Esophagus mucosa (tissue), 1 donor: ENCODE measurements around the gene P2RY4. TPM values are rescaled to one million over a fixed set of nuclear protein-coding genes. Genes with fewer than 3 reads are reported as not detected.
"Not testable (repeated sequence)": the region's sequence is repeated elsewhere in the genome, so short reads cannot be mapped to it uniquely, and the experiment has no call there.

Source experiments
- ATAC-seq: fragments of 200-7000 bp; cut with Tn5 transposase; one replicate; pipeline ENCODE4 v1.9.1; 2020
- total RNA-seq: library from RNA; stranded (reverse); gene quantifications from one replicate; pipeline ENCODE4 v1.2.4, GENCODE V29; 2023
- donor health status: DM: yes; HTN: yes; CAD: no.

P2RY4 gene
- 0.20 TPM for total RNA-seq

DNA sequence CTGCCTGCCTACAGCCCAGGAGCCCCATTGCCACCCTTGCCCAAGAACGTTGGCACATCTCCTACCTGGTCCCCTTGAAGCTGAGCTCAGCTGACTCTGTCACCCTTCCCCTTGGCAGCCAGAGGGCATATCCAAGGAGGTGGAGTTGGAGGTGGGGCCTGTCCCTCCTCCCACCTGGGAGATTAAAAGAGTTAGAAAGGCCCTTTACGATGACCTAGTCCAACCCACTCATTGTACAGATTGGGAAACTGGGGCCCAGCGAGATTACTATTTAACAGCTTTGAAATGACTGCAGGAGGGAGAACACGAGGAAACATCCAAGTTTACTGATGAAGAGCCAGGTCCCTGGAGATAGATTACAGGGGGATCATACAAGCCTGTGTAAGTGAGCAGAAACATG lies at the start of gene P2RY4:
P2RY4 (minus strand) TSS at position 101 of the 400 bp plus-strand sequence. CDS start 580 bp downstream, outside the sequence.
- no peak for ATAC-seq

- no peak for ATAC-seq
Measured at GRCh38 chrX:70301716-70302115, 41.7 kb upstream of the P2RY4 start.

DNA sequence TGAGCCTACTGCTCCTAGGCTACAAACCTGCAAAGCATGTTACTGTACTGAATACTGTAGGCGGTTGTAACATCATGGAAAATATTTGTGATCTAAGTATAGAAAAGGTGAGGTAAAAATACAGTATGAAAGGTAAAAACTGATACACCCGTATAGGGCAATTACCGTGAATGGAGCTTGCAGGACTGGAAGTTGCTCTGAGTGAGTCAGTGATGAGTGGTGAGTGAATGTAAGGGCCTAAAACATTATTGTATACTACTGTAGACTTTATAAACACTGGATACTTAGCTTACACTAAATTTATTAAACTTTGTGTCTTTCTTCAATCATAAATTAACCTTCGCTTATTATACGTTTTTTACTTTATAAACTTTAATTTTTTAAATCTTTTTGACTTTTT lies 33.6 kb upstream of the P2RY4 start:
- ATAC-seq = no peak

DNA sequence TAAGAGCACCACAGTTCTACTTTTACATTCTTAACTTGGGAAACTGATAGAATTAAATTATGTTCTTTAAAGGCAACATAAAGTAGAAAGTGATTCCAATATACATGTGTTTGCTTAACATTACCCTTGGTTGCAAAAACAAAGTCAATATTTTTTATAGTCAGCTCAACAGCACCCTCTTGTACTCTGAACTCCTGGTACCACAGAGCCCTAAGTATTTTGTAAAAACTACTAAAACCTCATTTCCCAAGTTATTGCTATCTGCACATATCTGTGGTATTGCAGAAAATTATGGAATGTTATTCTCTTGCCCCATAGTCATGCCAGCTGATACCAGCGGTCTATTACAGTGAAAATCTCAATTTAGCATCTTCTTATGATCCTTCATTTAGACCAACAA lies 32.8 kb upstream of the P2RY4 start:
- no peak for ATAC-seq

- ATAC-seq = peak; percentile 99
Measured at GRCh38 chrX:70289793-70290770, 30.1 kb upstream of the P2RY4 start, which contains the start of the genes KIF4A and PDZD11. Gene KIF4A (plus strand): TSS chrX:70290104. CDS start chrX:70290459, 355 bp downstream. Gene PDZD11 (minus strand): TSS chrX:70289927. CDS start chrX:70289341, 586 bp downstream.

DNA sequence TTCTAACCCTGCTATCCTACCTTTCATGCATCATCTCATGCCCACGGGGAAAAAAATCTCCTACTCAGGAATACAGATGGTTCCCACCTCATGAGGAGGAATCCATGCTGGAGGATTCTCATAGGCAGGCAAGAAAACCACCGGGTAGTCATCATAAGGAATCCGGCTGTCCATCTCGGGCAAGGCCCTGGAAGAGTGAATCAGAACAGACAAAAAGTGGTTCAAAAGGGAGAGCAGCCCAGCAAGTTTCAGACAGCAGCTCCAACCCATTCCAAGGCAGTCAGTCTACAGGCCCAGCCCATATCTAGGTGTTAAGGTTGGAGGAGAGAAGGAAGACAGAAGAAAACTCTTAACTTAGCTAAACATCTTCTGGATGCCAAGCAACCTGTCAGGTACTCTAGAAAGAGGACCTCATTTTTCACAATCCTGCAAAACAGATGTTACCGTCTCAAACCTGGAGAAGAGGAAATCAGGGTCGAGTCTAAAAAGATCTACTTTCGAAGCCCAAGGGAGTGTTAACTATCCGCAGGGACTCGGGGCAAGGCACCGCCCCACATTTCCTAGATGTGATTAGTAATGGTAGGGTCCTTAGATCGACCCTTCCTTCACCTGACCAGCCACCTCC lies 29.3 kb upstream of the P2RY4 start:
- peak; percentile 55 for ATAC-seq

GRCh38 chrX:70281951-70282350 lies 21.9 kb upstream of the P2RY4 start, which contains the start of gene RAB41:
Gene RAB41 (plus strand): TSS chrX:70282172. CDS start chrX:70282218, 46 bp downstream.
- ATAC-seq = no peak

GRCh38 chrX:70280573-70280972 lies 20.6 kb upstream of the P2RY4 start:
- no peak for ATAC-seq

- no peak for ATAC-seq
Measured at GRCh38 chrX:70279081-70279480, 19.1 kb upstream of the P2RY4 start.

DNA sequence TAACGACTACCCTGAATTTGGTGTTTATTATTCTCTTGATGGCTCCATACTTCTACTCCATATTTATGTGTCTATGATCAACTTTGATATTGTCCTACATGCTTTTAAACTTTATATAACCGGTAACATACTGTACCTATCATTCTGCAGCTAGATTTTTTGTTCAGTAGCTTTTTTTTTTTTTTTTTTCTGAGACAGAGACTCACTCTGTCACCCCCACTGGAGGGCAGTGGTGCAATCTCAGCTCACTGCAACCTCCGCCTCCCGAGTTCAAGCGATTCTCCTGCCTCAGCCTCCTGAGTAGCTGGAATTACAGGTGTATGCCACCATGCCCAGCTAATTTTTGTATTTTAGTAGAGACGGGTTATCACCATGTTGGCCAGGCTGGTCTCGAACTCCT lies 14.0 kb upstream of the P2RY4 start:
- not testable (repeated sequence) for ATAC-seq

- ATAC-seq = no peak
Measured at GRCh38 chrX:70268034-70268433, 8.0 kb upstream of the P2RY4 start, which contains the start of gene ARR3. Gene ARR3 (plus strand): TSS chrX:70268334. CDS start chrX:70269386, 1,052 bp downstream.

DNA sequence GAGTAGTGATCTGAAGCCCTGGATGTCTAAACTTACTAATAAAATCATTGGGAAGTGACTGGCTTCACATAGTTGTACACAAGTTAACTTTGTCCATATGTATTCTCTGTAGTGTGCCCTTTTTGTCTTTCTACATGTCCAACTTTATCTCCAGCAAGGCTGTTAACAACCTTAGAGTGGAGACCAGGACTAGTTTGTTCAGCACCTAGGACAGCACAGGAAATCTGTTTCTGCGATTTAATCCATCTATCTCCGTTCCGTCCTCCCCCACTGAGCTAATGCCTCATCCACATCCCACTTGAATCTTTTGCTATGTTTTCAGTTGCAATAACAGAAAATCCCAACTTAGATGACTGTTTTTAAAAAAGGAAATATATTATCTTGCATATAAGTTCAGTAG lies 4.8 kb upstream of the P2RY4 start:
- ATAC-seq = no peak

GRCh38 chrX:70262952-70263567 lies 3.1 kb upstream of the P2RY4 start:
- peak; percentile 95 for ATAC-seq

DNA sequence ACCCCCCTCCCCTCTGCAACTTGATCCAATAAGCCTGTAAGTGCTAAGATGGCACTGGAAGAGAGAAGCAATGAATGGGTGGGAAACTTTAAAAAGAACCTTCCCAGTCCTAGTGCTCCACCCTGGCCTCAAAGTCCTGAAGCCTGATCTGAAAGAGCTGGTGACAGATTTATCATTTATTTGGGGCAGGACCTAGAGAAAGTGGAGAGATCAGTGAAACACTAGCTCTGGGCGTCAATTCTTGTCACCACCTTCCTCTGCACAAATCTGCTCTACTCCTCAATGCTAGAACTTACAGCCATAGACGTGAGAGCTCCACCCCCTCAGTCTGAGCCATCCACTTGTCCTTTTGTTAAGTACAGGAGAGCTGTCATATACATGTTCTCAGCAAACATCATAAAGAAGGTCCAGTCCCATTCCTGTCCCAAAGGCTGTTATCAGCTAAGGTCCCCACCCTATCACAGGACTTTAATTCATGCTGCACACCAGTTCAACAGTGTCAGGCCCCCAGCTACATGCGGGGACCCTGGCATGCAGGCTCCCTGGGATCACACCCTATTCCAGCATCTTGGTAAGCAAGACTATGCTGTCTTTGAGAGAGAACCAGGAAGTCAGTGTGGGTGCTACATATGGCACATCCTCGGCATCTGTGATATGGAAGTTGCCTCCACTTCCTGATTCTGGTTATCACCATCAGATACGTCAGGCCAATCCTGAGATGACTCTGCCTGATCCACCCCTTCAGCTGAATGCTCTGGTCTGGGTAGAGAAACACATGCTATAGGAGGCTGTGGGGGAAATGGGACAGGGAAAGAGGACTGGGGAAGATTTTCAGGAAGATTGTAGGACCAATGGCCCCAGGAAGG lies 2.3 kb downstream of the P2RY4 start:
- no peak for ATAC-seq

DNA sequence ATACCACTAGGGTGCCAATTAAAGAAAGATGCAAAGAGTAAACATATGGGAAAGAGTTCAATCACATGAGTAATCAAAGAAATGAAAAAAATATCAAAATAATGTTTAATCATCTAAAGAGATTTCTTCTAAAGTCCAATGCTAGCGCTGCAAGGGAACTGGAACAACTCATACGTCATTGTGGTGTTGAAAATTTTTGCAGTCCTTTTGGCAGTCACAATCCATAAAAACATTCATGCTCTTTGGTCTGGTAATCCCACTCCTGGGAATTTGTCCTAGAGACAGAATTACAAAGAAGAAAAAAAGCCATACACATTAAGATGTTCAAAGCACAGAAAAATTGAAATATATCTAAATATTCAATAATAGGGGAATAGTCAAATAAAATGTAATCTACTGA lies 4.6 kb downstream of the P2RY4 start:
- ATAC-seq = no peak

DNA sequence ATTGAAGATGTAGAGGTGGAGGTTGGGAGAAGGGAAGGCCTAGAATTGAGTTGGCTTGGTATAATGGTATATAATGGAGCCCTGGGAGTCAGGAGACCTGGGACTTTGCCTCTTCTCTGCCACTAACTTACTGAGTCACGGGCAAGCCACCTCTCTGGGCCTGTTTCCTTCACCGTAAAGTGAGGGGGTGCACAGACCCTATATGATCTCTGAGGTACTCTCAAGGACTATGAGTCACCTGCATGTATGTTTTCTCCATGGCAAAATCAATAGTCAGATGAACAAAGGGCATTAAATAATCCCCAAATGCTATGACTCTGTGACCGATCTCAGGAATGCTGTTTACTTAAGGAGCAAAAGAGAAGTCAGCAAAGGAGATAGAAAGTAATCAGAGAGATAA lies 5.1 kb downstream of the P2RY4 start:
- ATAC-seq = no peak

GRCh38 chrX:70254063-70254400 lies 6.0 kb downstream of the P2RY4 start:
- ATAC-seq = peak; percentile 58

GRCh38 chrX:70253377-70254062 lies 6.5 kb downstream of the P2RY4 start:
- ATAC-seq = peak; percentile 49

DNA sequence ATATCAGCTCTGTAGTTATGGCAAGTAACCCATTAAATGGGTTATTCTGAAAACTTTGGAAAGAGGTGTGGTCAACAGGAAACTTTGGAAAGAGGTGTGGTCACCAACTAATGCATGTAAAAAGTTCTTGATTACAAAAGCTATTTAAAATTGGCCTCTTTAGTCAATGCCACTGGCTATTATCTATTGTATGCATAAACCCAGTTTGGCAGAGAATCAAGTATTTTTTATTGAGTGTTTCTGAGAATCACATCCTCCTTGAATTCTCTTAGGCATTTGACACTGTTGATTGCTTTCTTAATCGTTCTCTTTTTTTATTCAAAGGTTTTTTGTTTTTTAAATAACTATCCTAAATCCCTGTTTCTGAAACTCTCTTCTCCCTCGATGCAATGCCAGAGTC lies 7.5 kb downstream of the P2RY4 start:
- ATAC-seq = peak; percentile 20

DNA sequence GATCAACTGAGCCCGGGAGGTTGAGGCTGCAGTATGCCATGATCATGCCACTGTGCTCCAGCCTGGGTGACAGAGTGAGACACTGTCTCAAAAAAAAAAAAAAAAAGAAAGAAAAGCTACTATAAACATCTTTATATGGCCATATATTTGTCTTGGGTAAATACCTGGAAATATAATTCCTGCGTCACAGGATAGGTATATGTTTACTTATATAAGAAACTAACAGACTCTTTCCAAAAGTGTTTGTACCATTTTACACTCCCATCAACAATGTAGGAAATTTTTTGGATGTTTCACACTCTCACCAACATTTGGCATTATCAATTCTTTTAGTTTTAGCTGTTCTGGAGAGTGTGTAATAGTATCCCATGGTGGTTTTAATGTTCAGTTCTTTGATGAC lies 12.8 kb downstream of the P2RY4 start:
- no peak for ATAC-seq

DNA sequence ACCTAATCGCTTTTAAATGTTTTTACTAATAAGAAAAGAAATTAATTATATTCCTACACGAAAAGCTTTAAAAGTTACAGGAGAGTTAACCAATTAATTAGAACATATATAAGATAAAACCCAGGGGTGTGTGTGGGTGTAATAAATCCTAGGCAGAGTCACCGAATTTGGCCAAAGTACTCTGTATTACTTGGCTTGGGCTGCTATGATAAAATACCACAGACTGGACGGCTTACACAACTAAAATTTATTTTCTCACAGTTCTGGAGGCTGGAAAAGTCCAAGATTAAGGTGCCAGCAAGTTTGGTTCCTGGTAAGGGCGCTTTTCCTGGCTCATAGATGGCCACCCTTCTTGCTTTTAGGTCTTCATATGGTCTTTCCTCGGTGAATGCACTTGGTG lies 15.1 kb downstream of the P2RY4 start:
- no peak for ATAC-seq
